ENCODE data around the gene PUS10. TPM values are rescaled to one million over a fixed set of nuclear protein-coding genes. Genes with fewer than 3 reads are reported as not detected.

The PUS10 gene
- total and polyA plus RNA-seq, 2 of the 4 experiments (the other 2 are of a cell fraction), result 4.4 to 5.7 TPM

DNA sequence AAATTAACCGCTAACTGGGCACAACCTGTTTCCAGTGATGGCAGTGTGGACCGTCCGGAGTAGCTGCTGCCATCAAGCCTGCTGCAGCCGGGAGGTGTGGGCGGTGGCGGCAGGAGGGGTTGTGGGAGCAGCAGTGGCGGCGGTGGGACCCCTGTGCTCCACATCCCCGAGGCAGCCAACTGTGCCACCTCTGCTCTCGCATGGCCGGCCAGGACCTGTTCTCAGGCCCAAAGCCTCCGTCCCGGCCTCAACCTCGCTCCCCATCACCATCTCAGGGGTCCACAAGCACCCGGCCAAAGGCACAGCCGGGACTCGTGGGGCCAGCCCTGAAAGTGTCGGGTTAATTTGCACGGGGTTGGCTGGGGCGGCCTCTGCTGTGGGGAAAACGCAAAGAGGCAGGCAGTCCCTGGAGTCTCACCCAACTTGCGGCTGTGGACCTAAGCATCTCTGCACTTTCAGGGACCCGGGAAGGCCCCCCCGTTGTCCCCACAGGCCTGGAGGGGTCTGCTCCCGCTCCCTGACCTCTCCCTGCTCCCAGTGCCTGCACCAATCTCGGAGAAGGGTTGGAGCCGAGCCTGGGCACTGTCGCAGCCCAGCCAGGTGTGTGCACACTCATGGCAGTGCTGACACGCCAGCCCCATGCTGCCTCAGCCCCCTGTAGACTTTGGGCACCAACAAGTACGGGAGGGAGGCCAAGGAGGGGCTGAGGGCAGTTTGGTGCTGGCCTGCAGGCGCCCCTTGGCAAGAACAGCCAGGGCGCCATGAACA lies 45.0 kb downstream of the PUS10 start:
- no peaks in the 10 kb centered on the region for H3K36me3 ChIP-seq (ENCODE audit: control insufficient read depth, insufficient read depth, low read length)
- in situ Hi-C loops (cut with MboI; ENCODE audit: low sequenced_read_pairs) (no loop called here), dilution Hi-C loops (cut with HindIII; ENCODE audit: low sequenced_read_pairs, unreplicated experiment) (no loop called here), intact Hi-C loops (cut with micrococcal nuclease) (no loop called here)
- no peak overlapping the region for H3K4ac ChIP-seq (ENCODE audit: low read depth, low read length)
- H2BK15ac ChIP-seq (ENCODE audit: low read depth, low read length), result no peak overlapping the region
- no peaks in the 10 kb centered on the region for H4K20me1 ChIP-seq (ENCODE audit: insufficient read depth, low read length)
- no peaks in the 10 kb centered on the region for H3K9me1 ChIP-seq (ENCODE audit: insufficient read depth, low read length)
- ChIA-PET CTCF (interaction anchor here (0.6 kb wide), 1 partner anchor 9 kb away, joined by 6 read pairs; no protein-coding TSS in a partner anchor), POLR2A (ENCODE audit: unreplicated experiment) (interaction anchor here (1.0 kb wide), 1 partner anchor 17 kb away, joined by 4 read pairs; no protein-coding TSS in a partner anchor)
- H3K79me1 ChIP-seq (ENCODE audit: low read depth in 1 of 2, low read length in 2 of 2), result no peaks in the 10 kb centered on the region
- H4K8ac ChIP-seq (ENCODE audit: low read depth in 2 of 2, low read length in 2 of 2), result no peak overlapping the region
- no peak overlapping the region for H3K18ac ChIP-seq (ENCODE audit: low read depth, low read length)
- no peak overlapping the region for H3K23ac ChIP-seq (ENCODE audit: low read depth, low read length)
- H2AK9ac ChIP-seq (replicated peaks; ENCODE audit: low read depth, low read length, poor library complexity), result no peak overlapping the region
- no peak overlapping the region for H2AFZ ChIP-seq (replicated peaks; ENCODE audit: low read length, poor library complexity)
- no peak overlapping the region for H3K27ac ChIP-seq (ENCODE audit: insufficient read depth, low read length)
- no peak overlapping the region for H3K56ac ChIP-seq (ENCODE audit: extremely low read depth, insufficient read depth, low read length)
- H4K91ac ChIP-seq (ENCODE audit: insufficient read depth, low read depth, low read length), result no peak overlapping the region
- WGBS, 2 experiments (ENCODE audit: extremely low coverage in 2 of 2, insufficient read length in 1 of 2), result 93% methylated on average over 10 of the region's 32 CpGs; no CpG with 5 or more reads in 1 of the 2 experiments
- no peak for ATAC-seq (ENCODE audit: low read depth)
- no peaks in the 10 kb centered on the region for H3K9me3 ChIP-seq (ENCODE audit: control insufficient read depth, insufficient read depth, low read length)
- H3K14ac ChIP-seq (replicated peaks; ENCODE audit: low read depth, low read length), result no peak overlapping the region
- no peak overlapping the region for H2BK120ac ChIP-seq (ENCODE audit: low read depth, low read length)
- no peak overlapping the region for H3K4me2 ChIP-seq (ENCODE audit: low read depth, low read length)
- TF ChIP-seq BHLHE40 (IDR thresholded peaks at IDR 0.05; ENCODE audit: low read depth, low read length), result no peak
- TF ChIP-seq RAD21 (IDR thresholded peaks at IDR 0.05; ENCODE audit: low read length), result no peak
- no peak for TF ChIP-seq USF2 (IDR thresholded peaks at IDR 0.05; ENCODE audit: low read depth, low read length)
- no peak overlapping the region for H4K5ac ChIP-seq (ENCODE audit: low read depth, low read length)
- H2BK5ac ChIP-seq (ENCODE audit: low read depth, low read length, poor library complexity, severe bottlenecking), result no peak overlapping the region
- H3K4me1 ChIP-seq (ENCODE audit: control insufficient read depth, insufficient read depth, low read length), result no peaks in the 10 kb centered on the region; the same call in 1 of the 2 replicates
- no peak overlapping the region for H2AK5ac ChIP-seq (ENCODE audit: low read depth, low read length)
- no peak overlapping the region for H3K4me3 ChIP-seq (ENCODE audit: insufficient read depth, low read depth, low read length)
- DNase-seq, result no peak
- H2BK20ac ChIP-seq (ENCODE audit: low read depth, low read length), result no peak overlapping the region
- H3K27me3 ChIP-seq (ENCODE audit: control insufficient read depth, insufficient read depth, low read length), result no peaks in the 10 kb centered on the region
- no peak overlapping the region for H3K9ac ChIP-seq (ENCODE audit: low read depth, low read length)
- BruUV-seq (replicated peaks), result no TSS peak
